Measurements from ENCODE around the gene PCED1B. TPM values are rescaled to one million over a fixed set of nuclear protein-coding genes. Genes with fewer than 3 reads are reported as not detected.

PCED1B gene
- total and polyA plus RNA-seq, 2 experiments from 2014 or later, result 5.1 to 6.6 TPM

DNA sequence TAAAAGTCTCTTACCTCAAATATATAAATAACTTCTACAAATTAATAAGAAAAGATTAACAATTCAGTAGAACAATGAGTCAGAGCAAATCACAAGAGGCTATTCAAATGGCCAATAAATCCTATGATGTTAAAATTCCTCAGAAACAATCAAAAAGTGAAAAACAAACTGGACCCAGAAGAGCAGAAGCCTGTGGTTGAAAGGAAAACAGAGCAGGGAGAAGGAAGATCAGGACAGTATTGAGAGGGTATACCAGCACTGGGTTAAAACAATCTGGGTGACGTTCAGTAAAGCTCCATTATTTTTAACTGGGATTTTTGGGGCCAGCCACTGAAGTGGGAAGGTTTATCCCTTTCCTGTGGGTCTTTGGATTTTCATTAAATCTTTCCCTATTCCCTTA lies 39.7 kb upstream of the PCED1B start:
- TF ChIP-seq, protein P1, sequence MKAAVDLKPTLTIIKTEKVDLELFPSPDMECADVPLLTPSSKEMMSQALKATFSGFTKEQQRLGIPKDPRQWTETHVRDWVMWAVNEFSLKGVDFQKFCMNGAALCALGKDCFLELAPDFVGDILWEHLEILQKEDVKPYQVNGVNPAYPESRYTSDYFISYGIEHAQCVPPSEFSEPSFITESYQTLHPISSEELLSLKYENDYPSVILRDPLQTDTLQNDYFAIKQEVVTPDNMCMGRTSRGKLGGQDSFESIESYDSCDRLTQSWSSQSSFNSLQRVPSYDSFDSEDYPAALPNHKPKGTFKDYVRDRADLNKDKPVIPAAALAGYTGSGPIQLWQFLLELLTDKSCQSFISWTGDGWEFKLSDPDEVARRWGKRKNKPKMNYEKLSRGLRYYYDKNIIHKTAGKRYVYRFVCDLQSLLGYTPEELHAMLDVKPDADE (IDR thresholded peaks at IDR 0.05), result no peak
- TF ChIP-seq STAT1 (IDR thresholded peaks at IDR 0.05; ENCODE audit: unreplicated experiment) (no peak), CREB1 (CRISPR knock-in tag; IDR thresholded peaks at IDR 0.05; ENCODE audit: low read depth) (no peak), EZH2phosphoT487 (IDR thresholded peaks at IDR 0.05; ENCODE audit: unreplicated experiment) (no peak)
- ATAC-seq (no peak), DNase-seq (ENCODE audit: low spot score) (no peak)
- peaks cover 8% of the 10 kb centered on the region for H3K4me1 Mint-ChIP-seq
- Histone ChIP-seq H3K27ac (ENCODE audit: low read depth) (no peak overlapping the region), H4K20me1 (replicated peaks; ENCODE audit: insufficient read depth) (no peaks in the 10 kb centered on the region), H3K4me1 (ENCODE audit: insufficient read depth) (no peaks in the 10 kb centered on the region; the same call in 1 of the 2 replicates), H3K9me2 (ENCODE audit: insufficient read depth) (peaks cover 5% of the 10 kb centered on the region), H2AFZ (peak overlapping the region; percentile 21; the same call in 1 of the 2 replicates), H3K4me2 (no peak overlapping the region), H3K4me3 (no peak overlapping the region), H3F3A (replicated peaks; ENCODE audit: low read depth) (no peaks in the 10 kb centered on the region), H3K36me3 (ENCODE audit: insufficient read depth) (no peaks in the 10 kb centered on the region), H3K27me3 (ENCODE audit: insufficient read depth) (no peaks in the 10 kb centered on the region), H3K79me2 (replicated peaks; ENCODE audit: insufficient read depth) (no peaks in the 10 kb centered on the region)
- H3K4me3 Mint-ChIP-seq, result no peak overlapping the region
- H3K9me3 Mint-ChIP-seq, result no peaks in the 10 kb centered on the region
- no peak overlapping the region; the same call in 1 of the 2 replicates for H3K27ac Mint-ChIP-seq
- H3K27me3 Mint-ChIP-seq (ENCODE audit: insufficient read depth, low read depth, poor library complexity), result no peaks in the 10 kb centered on the region
- no peaks in the 10 kb centered on the region for H3K36me3 Mint-ChIP-seq (ENCODE audit: low read depth)

DNA sequence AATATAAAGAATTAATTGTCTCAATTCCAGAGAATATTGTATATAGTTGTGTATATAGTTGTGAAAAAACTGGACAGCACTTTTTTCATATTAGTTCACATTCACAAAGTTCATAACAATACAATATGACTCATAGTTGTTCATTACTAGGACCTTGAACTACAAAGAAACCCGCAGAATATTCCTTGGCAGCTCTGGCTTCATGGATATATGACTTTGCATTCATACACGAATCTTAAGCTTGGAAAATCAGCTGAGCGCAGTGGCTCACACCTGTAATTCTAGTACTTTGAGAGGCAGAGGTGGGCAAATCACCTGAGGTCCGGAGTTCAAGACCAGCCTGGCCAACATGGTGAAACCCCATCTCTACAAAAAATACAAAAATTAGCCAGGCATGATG lies 38.1 kb upstream of the PCED1B start:
- no peaks in the 10 kb centered on the region for H3K27me3 ChIP-seq (ENCODE audit: insufficient read depth)
- no peak overlapping the region for H3K27ac Mint-ChIP-seq
- no peak overlapping the region for H2AFZ ChIP-seq
- ATAC-seq (no peak), DNase-seq (ENCODE audit: low spot score) (no peak)
- H3K36me3 Mint-ChIP-seq (ENCODE audit: low read depth), result no peaks in the 10 kb centered on the region
- no peaks in the 10 kb centered on the region for H3K9me3 Mint-ChIP-seq
- no peak overlapping the region for H3K4me3 ChIP-seq
- no peak overlapping the region for H3K27ac ChIP-seq (ENCODE audit: low read depth)
- no peaks in the 10 kb centered on the region for H3K79me2 ChIP-seq (replicated peaks; ENCODE audit: insufficient read depth)
- H4K20me1 ChIP-seq (replicated peaks; ENCODE audit: insufficient read depth), result no peaks in the 10 kb centered on the region
- H3K9me2 ChIP-seq (ENCODE audit: insufficient read depth), result peaks cover 5% of the 10 kb centered on the region
- H3K4me2 ChIP-seq, result no peak overlapping the region
- TF ChIP-seq ZNF331 (CRISPR knock-in tag; IDR thresholded peaks at IDR 0.05; ENCODE audit: low read depth), result no peak
- TF ChIP-seq, protein P2, sequence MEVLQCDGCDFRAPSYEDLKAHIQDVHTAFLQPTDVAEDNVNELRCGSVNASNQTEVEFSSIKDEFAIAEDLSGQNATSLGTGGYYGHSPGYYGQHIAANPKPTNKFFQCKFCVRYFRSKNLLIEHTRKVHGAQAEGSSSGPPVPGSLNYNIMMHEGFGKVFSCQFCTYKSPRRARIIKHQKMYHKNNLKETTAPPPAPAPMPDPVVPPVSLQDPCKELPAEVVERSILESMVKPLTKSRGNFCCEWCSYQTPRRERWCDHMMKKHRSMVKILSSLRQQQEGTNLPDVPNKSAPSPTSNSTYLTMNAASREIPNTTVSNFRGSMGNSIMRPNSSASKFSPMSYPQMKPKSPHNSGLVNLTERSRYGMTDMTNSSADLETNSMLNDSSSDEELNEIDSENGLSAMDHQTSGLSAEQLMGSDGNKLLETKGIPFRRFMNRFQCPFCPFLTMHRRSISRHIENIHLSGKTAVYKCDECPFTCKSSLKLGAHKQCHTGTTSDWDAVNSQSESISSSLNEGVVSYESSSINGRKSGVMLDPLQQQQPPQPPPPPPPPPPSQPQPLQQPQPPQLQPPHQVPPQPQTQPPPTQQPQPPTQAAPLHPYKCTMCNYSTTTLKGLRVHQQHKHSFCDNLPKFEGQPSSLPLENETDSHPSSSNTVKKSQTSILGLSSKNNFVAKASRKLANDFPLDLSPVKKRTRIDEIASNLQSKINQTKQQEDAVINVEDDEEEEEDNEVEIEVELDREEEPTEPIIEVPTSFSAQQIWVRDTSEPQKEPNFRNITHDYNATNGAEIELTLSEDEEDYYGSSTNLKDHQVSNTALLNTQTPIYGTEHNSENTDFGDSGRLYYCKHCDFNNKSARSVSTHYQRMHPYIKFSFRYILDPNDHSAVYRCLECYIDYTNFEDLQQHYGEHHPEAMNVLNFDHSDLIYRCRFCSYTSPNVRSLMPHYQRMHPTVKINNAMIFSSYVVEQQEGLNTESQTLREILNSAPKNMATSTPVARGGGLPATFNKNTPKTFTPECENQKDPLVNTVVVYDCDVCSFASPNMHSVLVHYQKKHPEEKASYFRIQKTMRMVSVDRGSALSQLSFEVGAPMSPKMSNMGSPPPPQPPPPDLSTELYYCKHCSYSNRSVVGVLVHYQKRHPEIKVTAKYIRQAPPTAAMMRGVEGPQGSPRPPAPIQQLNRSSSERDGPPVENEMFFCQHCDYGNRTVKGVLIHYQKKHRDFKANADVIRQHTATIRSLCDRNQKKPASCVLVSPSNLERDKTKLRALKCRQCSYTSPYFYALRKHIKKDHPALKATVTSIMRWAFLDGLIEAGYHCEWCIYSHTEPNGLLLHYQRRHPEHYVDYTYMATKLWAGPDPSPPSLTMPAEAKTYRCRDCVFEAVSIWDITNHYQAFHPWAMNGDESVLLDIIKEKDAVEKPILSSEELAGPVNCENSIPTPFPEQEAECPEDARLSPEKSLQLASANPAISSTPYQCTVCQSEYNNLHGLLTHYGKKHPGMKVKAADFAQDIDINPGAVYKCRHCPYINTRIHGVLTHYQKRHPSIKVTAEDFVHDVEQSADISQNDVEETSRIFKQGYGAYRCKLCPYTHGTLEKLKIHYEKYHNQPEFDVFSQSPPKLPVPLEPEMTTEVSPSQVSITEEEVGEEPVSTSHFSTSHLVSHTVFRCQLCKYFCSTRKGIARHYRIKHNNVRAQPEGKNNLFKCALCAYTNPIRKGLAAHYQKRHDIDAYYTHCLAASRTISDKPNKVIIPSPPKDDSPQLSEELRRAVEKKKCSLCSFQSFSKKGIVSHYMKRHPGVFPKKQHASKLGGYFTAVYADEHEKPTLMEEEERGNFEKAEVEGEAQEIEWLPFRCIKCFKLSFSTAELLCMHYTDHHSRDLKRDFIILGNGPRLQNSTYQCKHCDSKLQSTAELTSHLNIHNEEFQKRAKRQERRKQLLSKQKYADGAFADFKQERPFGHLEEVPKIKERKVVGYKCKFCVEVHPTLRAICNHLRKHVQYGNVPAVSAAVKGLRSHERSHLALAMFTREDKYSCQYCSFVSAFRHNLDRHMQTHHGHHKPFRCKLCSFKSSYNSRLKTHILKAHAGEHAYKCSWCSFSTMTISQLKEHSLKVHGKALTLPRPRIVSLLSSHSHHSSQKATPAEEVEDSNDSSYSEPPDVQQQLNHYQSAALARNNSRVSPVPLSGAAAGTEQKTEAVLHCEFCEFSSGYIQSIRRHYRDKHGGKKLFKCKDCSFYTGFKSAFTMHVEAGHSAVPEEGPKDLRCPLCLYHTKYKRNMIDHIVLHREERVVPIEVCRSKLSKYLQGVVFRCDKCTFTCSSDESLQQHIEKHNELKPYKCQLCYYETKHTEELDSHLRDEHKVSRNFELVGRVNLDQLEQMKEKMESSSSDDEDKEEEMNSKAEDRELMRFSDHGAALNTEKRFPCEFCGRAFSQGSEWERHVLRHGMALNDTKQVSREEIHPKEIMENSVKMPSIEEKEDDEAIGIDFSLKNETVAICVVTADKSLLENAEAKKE (CRISPR knock-in tag; IDR thresholded peaks at IDR 0.05), result no peak
- TF ChIP-seq, protein P3, sequence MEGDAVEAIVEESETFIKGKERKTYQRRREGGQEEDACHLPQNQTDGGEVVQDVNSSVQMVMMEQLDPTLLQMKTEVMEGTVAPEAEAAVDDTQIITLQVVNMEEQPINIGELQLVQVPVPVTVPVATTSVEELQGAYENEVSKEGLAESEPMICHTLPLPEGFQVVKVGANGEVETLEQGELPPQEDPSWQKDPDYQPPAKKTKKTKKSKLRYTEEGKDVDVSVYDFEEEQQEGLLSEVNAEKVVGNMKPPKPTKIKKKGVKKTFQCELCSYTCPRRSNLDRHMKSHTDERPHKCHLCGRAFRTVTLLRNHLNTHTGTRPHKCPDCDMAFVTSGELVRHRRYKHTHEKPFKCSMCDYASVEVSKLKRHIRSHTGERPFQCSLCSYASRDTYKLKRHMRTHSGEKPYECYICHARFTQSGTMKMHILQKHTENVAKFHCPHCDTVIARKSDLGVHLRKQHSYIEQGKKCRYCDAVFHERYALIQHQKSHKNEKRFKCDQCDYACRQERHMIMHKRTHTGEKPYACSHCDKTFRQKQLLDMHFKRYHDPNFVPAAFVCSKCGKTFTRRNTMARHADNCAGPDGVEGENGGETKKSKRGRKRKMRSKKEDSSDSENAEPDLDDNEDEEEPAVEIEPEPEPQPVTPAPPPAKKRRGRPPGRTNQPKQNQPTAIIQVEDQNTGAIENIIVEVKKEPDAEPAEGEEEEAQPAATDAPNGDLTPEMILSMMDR (conservative IDR thresholded peaks at IDR 0.05; ENCODE audit: low read depth in 2 of 2), result no peak
- no peak for TF ChIP-seq ZNF114 (CRISPR knock-in tag; IDR thresholded peaks at IDR 0.05)
- TF ChIP-seq POLR2AphosphoS5 (IDR thresholded peaks at IDR 0.05; ENCODE audit: low read depth), result no peak
- H3K4me3 Mint-ChIP-seq, result no peak overlapping the region
- no peaks in the 10 kb centered on the region for H3F3A ChIP-seq (replicated peaks; ENCODE audit: low read depth)
- H3K4me1 Mint-ChIP-seq, result no peaks in the 10 kb centered on the region; the same call in 2 of the 3 replicates
- H3K36me3 ChIP-seq (ENCODE audit: insufficient read depth), result no peaks in the 10 kb centered on the region
- no peaks in the 10 kb centered on the region for H3K27me3 Mint-ChIP-seq (ENCODE audit: insufficient read depth, low read depth, poor library complexity)
- H3K4me1 ChIP-seq (ENCODE audit: insufficient read depth), result no peaks in the 10 kb centered on the region; the same call in 1 of the 2 replicates

All from GM23338 (cell line).